GM19395 (cell line): ENCODE results near the gene MLH1.

Experiments used
- ATAC-seq: cut with Tn5 transposase; IDR thresholded peaks from one replicate; pipeline ENCODE4 v1.9.1; 2021; ENCODE audit warnings: mild to moderate bottlenecking, moderate library complexity; ENCODE audit not compliant: unreplicated experiment

Gene MLH1

DNA sequence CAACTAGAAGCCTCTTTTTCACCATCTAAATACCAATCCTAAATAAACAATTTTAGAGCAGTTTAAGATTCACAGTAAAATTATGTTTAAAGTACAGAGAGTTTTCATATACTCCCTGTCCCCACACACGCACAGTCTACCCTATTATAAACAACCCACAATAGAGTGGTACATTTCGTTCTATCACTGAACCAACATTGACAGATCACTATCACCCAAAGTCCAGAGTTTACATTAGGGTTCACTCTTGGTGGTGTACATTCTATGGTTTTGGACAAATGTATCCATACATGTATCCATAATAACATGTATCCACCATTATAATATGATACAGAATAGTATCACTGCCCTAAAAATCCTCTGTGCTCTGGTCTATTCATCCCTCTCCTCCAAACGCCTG, 89.0 kb downstream of the MLH1 start:
- no peak for ATAC-seq

DNA sequence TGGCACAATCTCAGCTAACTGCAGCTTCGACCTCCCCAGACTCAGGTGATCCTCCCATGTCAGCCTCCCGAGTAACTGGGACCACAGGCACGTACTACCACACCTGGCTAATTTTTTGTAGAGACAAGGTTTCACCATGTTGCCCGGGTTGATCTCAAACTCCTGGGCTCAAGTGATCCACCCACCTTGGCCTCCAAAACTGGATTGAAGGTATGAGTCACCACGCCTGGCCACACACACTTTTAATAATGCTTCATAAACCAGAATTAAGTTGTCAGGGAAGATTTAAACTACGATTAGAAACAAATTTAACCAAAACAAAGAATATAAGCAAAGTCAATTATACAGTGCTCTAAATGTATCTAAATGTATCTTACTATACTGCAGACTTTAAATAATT, 93.6 kb downstream of the MLH1 start:
- ATAC-seq = no peak

DNA sequence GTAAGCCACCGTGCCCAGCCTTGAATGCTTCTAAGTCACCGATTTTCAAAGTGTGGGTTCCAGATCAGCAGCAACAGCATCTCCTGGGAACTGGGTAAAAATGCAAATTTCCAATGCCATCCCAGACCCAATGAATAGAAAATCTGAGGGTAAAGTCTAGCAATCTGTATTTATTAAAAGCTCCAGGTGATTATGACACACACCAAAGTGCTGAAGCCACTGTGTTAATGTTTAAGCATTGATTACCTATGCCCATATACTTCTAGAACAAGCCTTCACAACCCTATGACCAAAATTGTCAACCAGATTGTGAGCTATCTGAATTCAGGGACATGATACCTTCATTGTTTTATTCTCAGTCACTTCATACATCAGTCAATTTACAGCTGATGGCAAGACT, 94.6 kb downstream of the MLH1 start:
- ATAC-seq = no peak

DNA sequence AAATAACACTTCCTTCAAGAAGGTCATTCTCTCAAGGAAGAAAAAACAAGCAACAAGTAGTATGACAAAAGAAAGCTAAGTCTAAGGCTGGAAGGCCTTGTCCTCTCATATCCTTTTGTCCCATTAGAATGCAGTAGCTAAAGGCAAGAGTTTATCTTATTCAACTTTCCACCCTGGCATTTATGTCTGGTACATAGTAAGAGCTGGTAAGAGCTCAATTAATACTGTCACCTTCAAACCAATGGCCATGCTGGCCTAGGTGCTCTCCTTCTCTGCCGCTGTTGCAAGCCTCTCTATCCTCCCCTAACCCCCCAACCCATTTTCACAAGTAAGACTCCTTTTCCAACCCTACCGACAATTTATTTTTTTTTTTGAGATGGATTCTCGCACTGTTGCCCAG, 99.2 kb downstream of the MLH1 start:
- ATAC-seq = no peak

DNA sequence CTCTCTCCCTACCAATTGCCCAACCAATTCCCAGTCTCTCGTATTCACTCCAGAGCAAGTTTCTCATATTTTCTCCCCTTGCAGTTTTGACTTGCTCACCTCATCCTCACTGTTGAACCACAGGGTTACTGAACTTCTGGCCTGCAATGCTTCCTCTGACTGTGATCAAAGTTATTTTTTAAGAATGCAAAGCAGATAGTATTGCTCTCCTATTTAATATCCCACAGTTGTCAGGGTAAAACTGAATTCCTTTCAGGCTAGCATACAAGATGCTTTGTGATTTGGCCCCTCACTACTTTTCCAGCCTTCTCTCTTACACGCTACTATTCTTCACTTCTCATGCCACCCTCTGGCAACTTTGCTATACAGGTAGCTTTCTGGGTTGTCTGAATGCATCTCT, 100.2 kb downstream of the MLH1 start:
- no peak for ATAC-seq

DNA sequence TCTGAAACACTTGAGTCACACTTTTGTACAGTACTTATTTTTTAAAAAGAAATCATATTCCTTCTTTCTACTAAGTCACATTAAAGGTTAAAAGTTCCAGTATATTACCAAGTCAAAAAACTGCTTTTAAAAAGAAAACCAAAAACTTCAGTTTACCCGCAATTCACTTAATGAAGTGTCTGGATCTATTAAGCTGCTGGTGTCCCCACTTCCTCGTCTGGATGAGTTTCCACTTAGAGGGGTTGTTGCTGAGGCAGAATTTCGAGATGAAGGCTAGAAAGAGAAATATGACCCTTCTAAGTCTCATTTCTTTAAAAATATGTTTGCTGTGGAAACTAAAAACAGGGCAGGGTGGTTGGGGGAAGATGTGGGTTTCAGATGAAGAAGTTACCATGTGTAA, 101.3 kb downstream of the MLH1 start:
- ATAC-seq = no peak

DNA sequence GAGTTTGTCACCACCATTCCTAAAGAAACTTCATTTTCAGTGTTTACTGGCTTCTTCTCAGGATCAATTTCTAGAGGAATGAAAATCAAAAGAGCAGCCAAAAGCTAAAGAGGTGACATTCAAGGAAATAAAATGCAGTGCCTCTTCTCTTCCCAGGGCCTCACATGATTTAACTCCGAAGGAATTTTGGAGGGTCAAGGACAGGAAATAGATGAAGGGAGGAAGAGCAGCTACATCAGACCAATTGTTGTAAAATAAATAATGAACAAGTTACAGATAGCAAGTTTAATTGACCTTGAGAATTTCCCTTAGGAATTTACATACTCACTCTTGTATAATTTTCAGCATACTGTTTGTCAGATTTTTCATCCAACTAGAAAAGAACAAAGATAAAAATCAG, 103.0 kb downstream of the MLH1 start:
- ATAC-seq = no peak

DNA sequence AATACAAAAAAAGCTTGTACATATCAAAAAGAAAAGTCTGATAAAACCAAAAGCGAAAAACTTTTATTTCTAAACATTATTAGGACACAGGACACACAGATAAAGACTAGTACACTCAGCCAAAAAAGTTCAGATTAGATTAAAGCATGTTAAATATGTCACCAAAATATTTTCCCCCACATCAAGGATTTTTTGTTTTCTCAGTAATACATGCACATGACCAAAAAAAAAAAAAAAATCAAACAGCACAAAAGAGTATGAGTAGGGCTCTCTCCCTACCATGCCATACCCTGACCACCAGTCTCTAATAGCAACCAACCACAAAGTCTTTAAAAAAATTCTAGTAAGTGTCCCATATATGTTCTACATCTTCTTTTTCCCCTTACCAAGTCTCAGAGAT, 103.7 kb downstream of the MLH1 start:
- no peak for ATAC-seq

DNA sequence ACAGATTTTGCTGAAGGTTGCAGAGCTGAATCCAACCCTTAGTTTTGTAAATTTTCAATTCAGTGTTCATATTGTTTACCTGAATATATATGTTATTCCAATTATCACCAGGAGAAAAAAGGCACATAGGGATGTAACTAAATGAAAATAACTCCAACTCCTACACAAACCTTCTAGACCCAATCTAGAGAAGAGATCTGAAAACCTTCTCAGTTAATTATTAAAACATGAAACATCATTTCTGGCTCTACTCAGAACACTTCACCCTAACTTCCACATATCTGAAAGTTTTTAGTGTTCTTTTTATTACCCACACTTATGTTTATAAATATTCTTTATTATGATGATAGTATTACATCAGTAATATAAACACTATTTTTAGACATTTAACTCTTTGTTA, 104.5 kb downstream of the MLH1 start:
- ATAC-seq = no peak

DNA sequence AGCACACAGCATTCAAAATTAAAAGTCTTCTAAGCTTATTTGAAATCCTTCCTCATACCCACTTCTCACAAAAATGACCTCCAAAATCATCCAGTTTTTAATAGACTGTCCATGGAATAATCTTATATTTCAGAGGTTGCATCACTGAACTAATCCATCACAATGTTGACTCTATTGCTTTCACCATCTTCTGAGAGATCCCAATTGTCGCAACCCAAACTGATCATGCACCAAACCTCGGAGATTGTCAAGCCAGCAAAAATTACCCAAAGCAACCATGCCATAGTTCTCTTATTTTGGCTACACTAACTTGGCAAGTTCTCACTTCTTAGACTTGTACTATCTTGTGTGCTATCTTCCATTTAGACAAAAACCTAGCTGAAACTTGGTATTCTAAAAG, 105.6 kb downstream of the MLH1 start:
- no peak for ATAC-seq

DNA sequence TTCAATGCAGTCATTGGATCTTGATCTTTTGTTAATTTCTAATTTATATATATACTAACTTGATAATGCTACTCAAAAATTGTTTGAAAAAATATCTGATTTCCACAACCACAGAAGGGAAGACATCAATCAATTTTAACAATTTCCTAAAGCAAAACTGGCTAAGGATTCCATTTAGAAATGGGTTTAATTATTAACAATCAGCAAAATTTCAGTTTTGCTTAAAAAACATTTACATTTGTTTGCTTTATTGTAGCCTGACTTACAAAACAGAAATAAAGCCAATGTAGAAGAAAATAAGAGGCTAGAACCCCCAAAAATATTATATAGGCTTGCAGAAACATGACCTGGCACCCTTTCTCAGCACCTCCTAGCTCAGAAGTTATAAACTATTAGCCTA, 106.2 kb downstream of the MLH1 start:
- no peak for ATAC-seq

DNA sequence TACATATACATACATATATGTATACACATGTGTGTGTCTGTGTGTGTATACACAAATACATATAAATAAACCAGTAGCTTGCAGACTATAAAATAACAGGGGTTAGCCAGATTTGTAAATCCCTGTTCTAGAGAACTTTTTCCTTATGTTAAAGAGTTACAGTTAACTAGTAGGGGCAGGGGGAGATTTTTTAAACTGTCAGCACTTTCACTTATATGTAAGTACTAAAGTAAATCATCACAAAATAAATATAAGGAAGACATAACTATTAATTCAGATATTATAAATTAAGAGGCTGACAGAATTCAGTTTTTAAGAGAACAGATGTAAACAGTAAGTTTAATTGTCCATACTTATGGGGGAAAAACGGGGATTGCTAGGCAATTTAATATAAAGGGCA, 107.1 kb downstream of the MLH1 start:
- ATAC-seq = no peak
